ENCODE measurements around the gene AHCTF1.

Gene AHCTF1

DNA sequence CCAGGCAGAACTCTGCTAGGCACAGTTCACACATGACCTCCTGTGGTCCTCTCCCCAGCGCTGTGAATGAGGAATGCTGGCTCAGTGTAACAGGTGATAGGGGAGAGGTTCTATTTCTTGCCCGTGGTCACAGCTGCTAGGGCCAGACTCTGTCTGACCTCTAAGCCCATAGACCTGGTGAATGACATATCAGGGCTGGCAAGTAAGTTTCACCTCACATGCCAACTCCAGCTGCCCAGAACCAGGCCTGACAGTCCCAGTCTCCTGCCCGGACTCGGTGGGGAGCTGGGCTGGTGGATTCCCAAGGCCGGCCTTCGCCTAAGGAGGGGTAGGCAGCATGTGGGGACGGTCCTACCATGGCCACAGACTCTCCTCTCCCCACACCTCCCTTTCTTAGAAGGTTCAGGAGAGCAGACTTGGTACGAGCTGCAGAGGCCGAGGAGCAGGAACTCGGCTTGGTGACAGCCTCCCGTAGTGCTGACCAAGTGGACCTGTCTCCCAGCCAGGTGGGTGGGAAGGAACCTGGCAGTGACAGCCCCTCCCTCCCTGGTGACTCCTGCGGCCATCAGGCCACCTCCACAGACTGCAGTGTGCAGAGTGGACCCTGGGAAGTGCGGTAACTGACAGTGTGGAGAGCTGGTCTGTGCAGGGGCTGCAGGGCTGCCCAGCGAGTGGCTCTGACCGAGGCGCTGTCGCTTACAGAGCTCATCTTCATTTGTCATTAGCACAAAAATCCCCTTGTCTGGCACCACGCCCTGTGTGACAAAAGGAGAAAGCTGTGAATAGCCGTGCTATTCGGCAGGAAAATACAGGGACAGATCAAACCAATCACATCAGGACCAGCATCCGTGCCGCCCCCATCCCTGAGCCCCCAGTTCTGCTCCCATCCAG is 132.9 kb downstream of the AHCTF1 start:
- Mint-ChIP-seq H3K27me3 (peaks cover 15 to 24% of the 10 kb centered on the region in 2 donors), H3K27ac (no peak overlapping the region), H3K4me3 (no peak overlapping the region), H3K36me3 (ENCODE audit: insufficient read depth) (no peaks in the 10 kb centered on the region), H3K9me3 (no peaks in the 10 kb centered on the region), H3K4me1 (ENCODE audit: low read depth in 2 of 2) (no peaks in the 10 kb centered on the region)
- DNase-seq, result no peak
- ATAC-seq (replicated peaks), result no peak

DNA sequence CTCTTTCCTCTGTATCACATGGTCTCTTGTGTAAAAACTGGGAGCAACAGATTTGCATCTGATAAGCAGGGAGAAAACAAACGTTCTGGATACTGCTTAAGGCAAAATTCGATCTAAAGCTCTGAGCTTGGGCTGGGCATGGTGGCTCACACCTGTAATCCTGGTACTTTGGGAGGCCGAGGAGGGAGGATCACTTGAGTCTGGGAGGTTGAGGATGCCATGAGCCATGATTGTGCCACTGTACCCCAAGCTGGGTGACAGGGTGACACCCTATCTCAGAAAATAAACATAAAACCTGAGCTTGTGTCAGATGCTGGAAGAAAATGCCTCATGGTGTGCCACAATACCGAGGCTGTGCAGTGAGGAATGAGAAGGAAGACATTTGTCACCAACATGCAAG is 133.6 kb downstream of the AHCTF1 start:
- no peak overlapping the region for H3K27ac Mint-ChIP-seq
- H3K4me3 Mint-ChIP-seq, result no peak overlapping the region
- H3K27me3 Mint-ChIP-seq, result peaks cover 15 to 28% of the 10 kb centered on the region in 2 donors

DNA sequence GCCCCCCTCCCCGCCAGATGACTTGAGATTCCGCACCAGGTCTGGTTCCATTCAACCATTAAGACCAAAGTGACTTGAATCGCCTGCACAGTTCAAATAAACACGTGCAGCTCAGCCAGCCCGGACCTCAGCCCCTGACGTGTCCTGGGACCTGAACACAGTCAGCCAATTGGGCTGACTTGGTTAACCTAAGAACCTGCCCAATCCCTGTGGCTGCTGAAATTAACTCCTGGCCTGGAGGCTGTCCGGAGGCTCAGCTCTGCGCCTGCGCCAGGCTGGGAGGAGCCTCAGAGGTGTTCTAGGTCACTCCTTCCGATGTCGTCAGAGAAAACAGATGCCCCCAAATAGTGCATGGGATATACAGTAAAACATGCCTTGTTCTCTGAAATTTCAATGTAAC is 134.2 kb downstream of the AHCTF1 start:
- no peak overlapping the region for H3K27ac Mint-ChIP-seq
- ATAC-seq (replicated peaks), result no peak
- H3K27me3 Mint-ChIP-seq, result peaks cover 15 to 32% of the 10 kb centered on the region in 2 donors

More for the DNA sequence above, 133.6 kb downstream of the AHCTF1 start:
- H3K4me1 Mint-ChIP-seq (ENCODE audit: low read depth in 2 of 2), result no peaks in the 10 kb centered on the region
- no peaks in the 10 kb centered on the region for H3K36me3 Mint-ChIP-seq (ENCODE audit: insufficient read depth)
- H3K9me3 Mint-ChIP-seq, result no peaks in the 10 kb centered on the region
- no peak for DNase-seq
- no peak for ATAC-seq (replicated peaks)

DNA sequence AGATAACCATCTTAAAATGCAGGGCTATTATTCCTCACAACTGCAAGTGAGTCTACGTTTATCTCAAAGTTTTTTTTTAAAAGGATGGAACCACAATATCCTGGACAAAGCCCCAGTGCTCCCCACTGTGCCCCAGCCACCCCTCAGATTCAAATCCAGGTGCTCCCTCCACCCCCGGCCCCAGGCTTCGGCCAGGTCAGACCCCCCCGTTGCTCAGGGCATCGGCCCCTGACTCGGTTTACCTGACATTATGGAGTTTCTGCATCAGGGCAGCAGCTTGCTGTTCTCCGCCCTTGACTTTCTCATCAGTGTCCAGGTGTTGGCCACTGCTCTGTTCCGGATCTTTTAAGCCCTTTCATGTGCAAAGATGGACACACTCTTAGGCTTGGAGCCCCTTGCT is 134.6 kb downstream of the AHCTF1 start:
- Mint-ChIP-seq H3K36me3 (ENCODE audit: insufficient read depth) (no peaks in the 10 kb centered on the region), H3K27me3 (peaks cover 15 to 32% of the 10 kb centered on the region in 2 donors), H3K4me1 (ENCODE audit: low read depth in 2 of 2) (no peaks in the 10 kb centered on the region), H3K4me3 (no peak overlapping the region), H3K27ac (no peak overlapping the region), H3K9me3 (no peaks in the 10 kb centered on the region)
- ATAC-seq (replicated peaks) (no peak), DNase-seq (no peak)

More for the DNA sequence above, 134.2 kb downstream of the AHCTF1 start:
- Mint-ChIP-seq H3K4me1 (ENCODE audit: low read depth in 2 of 2) (no peaks in the 10 kb centered on the region), H3K36me3 (ENCODE audit: insufficient read depth) (no peaks in the 10 kb centered on the region), H3K9me3 (no peaks in the 10 kb centered on the region), H3K4me3 (no peak overlapping the region)
- DNase-seq, result no peak

DNA sequence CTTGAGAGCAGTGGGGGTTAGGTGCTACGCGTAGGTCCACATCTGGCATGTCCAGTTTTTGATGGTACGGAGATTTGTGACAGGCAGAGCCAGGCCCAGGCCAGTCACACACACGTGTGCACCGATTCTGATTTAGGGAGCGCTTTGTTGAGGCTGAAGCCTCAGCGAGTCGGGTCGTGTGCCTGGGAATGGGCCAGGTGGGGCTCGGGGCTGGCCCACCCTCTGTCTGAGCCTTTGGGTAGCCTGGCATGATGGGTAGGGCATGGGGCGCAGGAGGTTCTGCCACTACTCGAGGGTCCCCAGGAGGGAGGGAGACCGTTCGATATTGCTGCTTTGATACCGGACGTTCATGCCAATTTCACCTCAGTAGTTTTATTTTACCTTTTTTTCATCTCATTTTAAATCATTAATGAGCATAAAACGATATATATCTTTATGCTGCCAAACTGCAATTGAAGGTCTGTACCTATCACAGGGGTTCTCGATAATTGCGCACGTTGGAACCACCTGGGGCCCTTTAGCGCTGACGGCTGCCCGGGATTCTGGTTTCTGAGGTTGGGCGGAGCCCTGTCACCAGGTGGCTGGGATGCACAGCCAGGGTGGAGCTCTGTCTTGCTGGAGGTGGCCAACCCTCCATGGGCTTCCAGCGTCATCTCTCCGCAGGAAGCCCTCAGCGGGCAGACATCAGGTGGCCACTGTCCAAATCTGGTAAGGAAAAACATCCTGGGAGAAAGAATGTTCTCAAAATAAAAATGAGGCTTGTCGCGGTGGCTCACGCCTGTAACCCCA is 135.6 kb downstream of the AHCTF1 start:
- H3K4me1 Mint-ChIP-seq (ENCODE audit: low read depth in 2 of 2), result no peaks in the 10 kb centered on the region
- H3K27me3 Mint-ChIP-seq, result peaks cover 22 to 43% of the 10 kb centered on the region in 2 donors
- no peak overlapping the region for H3K4me3 Mint-ChIP-seq
- no peak for DNase-seq
- no peaks in the 10 kb centered on the region for H3K9me3 Mint-ChIP-seq
- H3K36me3 Mint-ChIP-seq (ENCODE audit: insufficient read depth), result no peaks in the 10 kb centered on the region
- ATAC-seq (replicated peaks), result no peak
- no peak overlapping the region for H3K27ac Mint-ChIP-seq

DNA sequence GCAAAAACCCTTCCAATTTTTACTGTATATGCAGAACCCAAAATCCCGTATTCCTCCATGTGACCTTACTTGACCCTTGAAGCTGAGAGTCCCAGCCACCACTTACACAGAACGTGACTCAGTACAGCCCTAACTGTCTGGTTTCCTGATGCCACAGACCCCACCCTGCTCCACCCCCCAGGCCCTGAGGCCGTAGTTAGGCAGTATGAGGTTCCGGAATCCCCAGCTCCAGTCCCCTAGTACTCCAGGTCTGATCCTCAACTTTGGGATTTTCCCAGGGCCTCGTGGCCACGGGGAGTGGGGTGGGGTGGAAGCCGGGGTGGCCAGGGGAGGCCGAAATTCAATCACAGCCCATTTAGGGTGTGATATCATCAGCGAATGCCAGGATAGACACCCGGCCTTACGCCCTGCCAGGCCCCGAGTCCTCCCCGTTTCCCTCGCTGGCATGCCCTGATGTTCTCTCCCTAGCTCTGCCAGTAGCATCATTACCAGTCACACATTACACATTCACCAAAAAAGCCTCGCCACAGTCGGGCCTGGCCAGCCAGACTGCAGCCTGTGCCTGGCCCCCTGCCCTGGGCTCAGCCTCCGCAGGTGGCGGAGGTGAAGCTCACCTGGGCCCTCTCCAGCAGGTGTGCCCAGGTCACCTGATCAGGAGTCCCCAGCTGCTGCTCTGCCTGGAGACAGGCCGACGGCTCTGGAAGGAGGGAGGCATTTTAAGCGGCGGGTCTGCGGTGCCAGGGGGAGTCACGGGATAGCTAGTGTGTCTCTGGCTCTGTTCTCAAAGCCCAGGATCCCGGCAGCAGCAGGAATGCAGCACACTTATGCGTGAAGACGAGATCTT is 136.7 kb downstream of the AHCTF1 start:
- H3K4me1 Mint-ChIP-seq (ENCODE audit: low read depth in 2 of 2), result no peaks in the 10 kb centered on the region
- DNase-seq (no peak), ATAC-seq (replicated peaks) (no peak)
- no peak overlapping the region for H3K4me3 Mint-ChIP-seq
- no peak overlapping the region for H3K27ac Mint-ChIP-seq
- H3K9me3 Mint-ChIP-seq, result no peaks in the 10 kb centered on the region
- no peaks in the 10 kb centered on the region for H3K36me3 Mint-ChIP-seq (ENCODE audit: insufficient read depth)
- H3K27me3 Mint-ChIP-seq, result peaks cover 27 to 53% of the 10 kb centered on the region in 2 donors

DNA sequence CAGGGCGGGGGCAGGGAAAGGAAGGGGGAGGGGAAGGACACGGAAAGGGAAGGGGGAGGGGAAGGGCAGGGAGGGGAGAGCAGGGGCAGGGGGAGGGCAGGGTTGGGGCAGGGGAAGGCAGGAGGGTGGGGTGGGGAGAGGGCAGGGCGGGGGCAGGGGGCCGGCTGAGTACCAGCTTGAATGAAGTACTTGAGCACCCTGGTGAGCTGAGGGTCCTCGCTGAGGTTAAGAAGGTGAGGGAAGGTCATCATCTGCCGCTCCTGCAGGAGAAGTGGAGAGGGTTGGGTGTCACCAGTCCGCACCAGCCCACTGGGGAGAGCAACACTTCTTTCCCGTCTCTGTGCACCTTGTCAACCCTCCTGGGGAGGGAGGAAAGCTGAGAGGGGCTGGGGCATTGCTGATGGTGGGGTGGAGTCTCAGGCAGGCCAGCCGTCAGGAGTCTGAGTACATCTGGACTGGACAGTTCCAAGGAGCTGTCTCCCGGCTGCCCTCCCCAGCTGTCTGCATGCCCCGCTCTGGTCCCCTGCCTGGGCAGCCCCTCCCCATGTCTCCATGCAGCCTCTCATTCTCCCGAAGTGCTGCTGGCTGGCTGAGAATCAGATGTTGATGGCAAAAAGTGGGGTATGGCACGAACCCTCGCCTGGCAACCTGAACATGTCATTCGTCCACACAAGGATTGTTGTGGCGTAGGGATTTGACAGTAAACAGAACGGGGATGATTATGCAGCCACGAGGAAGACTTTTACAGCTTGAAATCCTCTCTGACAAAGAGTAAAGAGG is 137.5 kb downstream of the AHCTF1 start:
- H3K4me1 Mint-ChIP-seq (ENCODE audit: low read depth in 2 of 2), result no peaks in the 10 kb centered on the region
- H3K27me3 Mint-ChIP-seq, result peaks cover 31 to 54% of the 10 kb centered on the region in 2 donors
- no peak overlapping the region for H3K27ac Mint-ChIP-seq
- no peaks in the 10 kb centered on the region for H3K36me3 Mint-ChIP-seq (ENCODE audit: insufficient read depth)
- H3K9me3 Mint-ChIP-seq, result no peaks in the 10 kb centered on the region
- H3K4me3 Mint-ChIP-seq, result no peak overlapping the region
- no peak for ATAC-seq (replicated peaks)
- no peak for DNase-seq

DNA sequence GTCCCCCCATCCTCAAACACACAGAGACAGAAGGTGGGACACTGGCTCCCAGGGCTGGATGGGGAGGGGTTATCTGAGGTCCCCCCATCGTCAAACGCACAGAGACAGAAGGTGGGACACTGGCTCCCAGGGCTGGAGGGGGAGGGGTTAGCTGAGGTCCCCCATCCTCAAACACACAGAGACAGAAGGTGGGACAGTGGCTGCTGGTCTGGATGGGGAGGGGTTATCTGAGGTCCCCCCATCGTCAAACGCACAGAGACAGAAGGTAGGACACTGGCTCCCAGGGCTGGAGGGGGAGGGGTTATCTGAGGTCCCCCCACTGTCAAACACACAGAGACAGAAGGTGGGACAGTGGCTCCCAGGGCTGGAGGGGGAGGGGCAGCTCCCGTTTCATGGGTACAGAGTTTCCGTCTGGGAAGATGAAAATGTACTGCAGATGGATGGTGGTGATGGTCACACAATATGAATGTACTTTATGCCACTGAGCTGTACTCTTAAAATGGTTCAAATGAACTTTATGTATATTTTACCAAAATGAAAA is 138.3 kb downstream of the AHCTF1 start:
- no peak for DNase-seq
- no peak for ATAC-seq (replicated peaks)
- no peaks in the 10 kb centered on the region for H3K4me1 Mint-ChIP-seq (ENCODE audit: low read depth in 2 of 2)
- H3K27me3 Mint-ChIP-seq, result peaks cover 26 to 54% of the 10 kb centered on the region in 2 donors
- no peaks in the 10 kb centered on the region for H3K9me3 Mint-ChIP-seq
- no peak overlapping the region for H3K4me3 Mint-ChIP-seq
- peak overlapping the region in 1 of 2 donors; percentile 29 for H3K27ac Mint-ChIP-seq
- no peaks in the 10 kb centered on the region for H3K36me3 Mint-ChIP-seq (ENCODE audit: insufficient read depth)

DNA sequence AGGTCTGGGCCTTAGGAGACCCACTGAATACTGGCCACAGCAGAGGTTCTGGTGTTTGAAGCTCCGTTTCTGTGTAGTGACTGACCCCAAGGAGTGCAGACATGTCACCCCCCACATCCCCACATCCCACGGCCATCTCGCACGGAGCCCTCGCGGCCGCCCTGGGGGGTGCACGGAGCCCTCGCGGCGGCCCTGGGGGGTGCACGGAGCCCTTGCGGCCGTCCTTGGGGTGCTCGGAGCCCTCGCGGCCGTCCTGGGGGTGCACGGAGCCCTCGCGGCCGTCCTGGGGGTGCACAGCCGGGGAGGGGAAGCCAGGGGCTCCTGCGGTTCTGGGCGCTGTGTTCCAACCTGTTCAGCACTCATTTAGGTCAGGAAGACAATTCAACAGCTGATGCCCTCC is 139.1 kb downstream of the AHCTF1 start:
- Mint-ChIP-seq H3K27ac (no peak overlapping the region), H3K9me3 (no peaks in the 10 kb centered on the region), H3K4me1 (ENCODE audit: low read depth in 2 of 2) (no peaks in the 10 kb centered on the region), H3K4me3 (no peak overlapping the region), H3K36me3 (ENCODE audit: insufficient read depth) (no peaks in the 10 kb centered on the region), H3K27me3 (peaks cover 26 to 50% of the 10 kb centered on the region in 2 donors)
- DNase-seq, result no peak
- ATAC-seq (replicated peaks), result no peak

DNA sequence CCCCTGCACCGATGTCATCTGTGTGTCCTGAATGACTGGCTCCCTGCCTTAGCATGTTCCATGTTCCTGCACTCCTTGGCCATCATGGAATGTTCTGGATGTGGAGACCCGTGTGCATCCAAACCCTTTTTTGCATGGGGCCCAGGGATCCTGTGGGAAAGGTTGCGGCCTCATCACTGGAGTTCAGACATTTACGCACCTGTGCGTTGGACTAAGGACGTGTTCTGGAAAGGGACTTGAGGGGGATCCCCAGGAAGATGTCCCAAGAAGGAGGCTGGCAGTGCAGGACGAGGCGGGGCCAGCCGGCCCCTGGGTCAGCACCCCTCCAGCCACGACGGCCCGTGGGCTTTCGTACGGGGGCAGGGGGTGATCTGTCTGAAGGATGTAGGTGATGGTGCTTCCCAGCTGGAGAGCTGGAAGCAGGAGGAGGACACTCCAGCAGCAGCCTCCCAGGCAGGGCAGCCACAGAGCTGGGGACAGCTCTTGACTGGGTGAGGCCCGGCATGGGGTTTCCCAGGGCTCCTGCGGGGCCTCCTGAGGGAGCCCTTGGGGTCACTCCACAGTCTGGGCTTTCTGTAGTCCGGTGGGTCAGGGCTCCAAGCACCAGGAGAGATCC is 140.3 kb downstream of the AHCTF1 start:
- Mint-ChIP-seq H3K4me1 (ENCODE audit: low read depth in 2 of 2) (no peaks in the 10 kb centered on the region), H3K27ac (peak overlapping the region in 1 of 2 donors; percentile 74), H3K4me3 (no peak overlapping the region), H3K36me3 (ENCODE audit: insufficient read depth) (no peaks in the 10 kb centered on the region), H3K27me3 (peaks cover 26 to 55% of the 10 kb centered on the region in 2 donors), H3K9me3 (no peaks in the 10 kb centered on the region)
- ATAC-seq (replicated peaks) (no peak), DNase-seq (no peak)

DNA sequence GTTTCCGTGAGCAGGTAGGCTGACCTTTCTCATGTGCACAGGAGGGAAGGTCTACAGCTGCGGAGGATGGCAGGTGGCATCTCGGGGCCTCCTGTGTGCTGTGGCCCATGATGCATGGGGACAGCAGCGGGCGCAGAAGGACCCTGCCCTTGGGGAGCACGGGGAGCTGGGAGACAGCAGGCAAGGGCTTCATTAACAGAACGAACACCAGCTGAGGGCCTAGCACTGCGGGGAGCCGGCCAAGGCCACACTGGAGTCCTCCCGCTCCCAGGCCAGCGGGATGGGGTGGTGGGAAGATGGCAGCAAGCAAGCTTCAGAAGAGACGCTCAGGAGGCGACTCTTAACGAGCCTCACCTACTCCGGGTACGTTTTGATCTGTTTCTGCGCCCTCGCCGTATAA is 140.9 kb downstream of the AHCTF1 start:
- DNase-seq (no peak), ATAC-seq (replicated peaks) (no peak)
- Mint-ChIP-seq H3K27me3 (peaks cover 26 to 61% of the 10 kb centered on the region in 2 donors), H3K4me1 (ENCODE audit: low read depth in 2 of 2) (no peaks in the 10 kb centered on the region), H3K36me3 (ENCODE audit: insufficient read depth) (no peaks in the 10 kb centered on the region), H3K9me3 (no peaks in the 10 kb centered on the region), H3K4me3 (no peak overlapping the region), H3K27ac (no peak overlapping the region)

DNA sequence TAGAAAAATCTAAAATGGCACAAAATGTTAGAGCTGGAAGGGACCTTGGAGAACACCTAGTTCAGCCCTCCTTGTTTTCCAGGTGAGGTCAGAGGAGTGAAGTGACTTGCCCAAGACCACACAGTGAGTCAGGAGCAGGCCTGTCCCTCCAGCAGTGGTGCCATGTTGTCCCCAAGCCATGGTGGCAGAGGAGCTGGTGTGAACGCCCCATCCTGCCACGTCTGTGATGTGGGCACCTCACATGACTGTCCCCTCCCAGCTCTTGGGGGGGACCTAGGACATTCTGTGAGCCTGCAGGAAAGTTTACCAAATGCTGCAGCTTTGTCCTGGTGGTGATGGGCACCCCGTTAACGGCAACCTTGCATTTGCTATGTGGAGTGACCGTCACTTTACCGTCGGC is 141.4 kb downstream of the AHCTF1 start:
- no peak for ATAC-seq (replicated peaks)
- Mint-ChIP-seq H3K9me3 (no peaks in the 10 kb centered on the region), H3K27me3 (peaks cover 26 to 62% of the 10 kb centered on the region in 2 donors), H3K4me3 (no peak overlapping the region), H3K4me1 (ENCODE audit: low read depth in 2 of 2) (no peaks in the 10 kb centered on the region), H3K27ac (no peak overlapping the region), H3K36me3 (ENCODE audit: insufficient read depth) (no peaks in the 10 kb centered on the region)
- no peak for DNase-seq

Measured in effector memory CD8-positive, alpha-beta T cell (primary cell).